Mesodermal cell (in vitro differentiated cells): ENCODE measurements around the gene SIK3.

Experiments
- H3K27ac ChIP-seq: 2 replicates; pipeline ENCODE4 v1.7.0; 2013; ENCODE audit warnings: mild to moderate bottlenecking, low read depth, low read length, moderate library complexity; ENCODE audit not compliant: severe bottlenecking
- H3K36me3 ChIP-seq: 2 replicates; pipeline ENCODE4 v1.7.1; 2013; ENCODE audit warnings: mild to moderate bottlenecking, low read length, moderate library complexity; ENCODE audit not compliant: control insufficient read depth, insufficient read depth
- H3K4me1 ChIP-seq: one replicate; pipeline ENCODE4 v1.7.1; 2013; ENCODE audit warnings: mild to moderate bottlenecking, low read length; ENCODE audit not compliant: insufficient read depth, control insufficient read depth, poor library complexity, severe bottlenecking
- H3K4me3 ChIP-seq: 2 replicates; pipeline ENCODE4 v1.7.0; 2013; ENCODE audit warnings: low read length, control low read depth, mild to moderate bottlenecking; ENCODE audit not compliant: insufficient read depth, poor library complexity, severe bottlenecking; ENCODE audit errors: extremely low read depth
- H3K9me3 ChIP-seq: 2 replicates; pipeline ENCODE4 v1.7.1; 2013; ENCODE audit warnings: mild to moderate bottlenecking, low read length, moderate library complexity; ENCODE audit not compliant: control insufficient read depth
- WGBS, 2 experiments: methylation state at CpG; one replicate each; pipeline ENCODE4 v1.1.5; 2013; ENCODE audit warnings: missing lambda C conversion rate in 2 of 2; ENCODE audit not compliant: insufficient coverage in 2 of 2; 5-methylcytosine and 5-hydroxymethylcytosine counted together

Gene SIK3

DNA sequence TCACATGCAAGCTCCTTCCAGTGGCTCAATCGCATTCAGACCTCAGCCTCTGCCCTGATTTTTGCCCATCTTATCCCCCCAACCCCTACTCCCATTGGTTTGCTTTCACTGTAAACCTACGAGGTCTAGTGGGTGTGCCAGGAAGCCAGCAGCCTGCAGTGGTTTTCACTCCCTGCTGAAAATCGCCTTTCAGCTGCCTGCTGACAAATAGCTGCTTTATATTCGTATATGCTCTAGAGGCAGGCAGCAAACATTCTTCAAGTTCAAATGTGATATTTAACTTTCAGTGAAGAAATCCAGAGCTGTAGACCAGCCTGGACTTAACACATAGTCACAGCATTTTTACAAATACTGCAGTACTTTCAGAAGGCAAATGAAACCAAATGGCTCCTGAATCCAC lies 168.1 kb downstream of the SIK3 start:
- 55 to 58% methylated on average over 2 to 4 of the region's 4 CpGs for WGBS, 2 experiments
- Histone ChIP-seq H3K4me1 (peaks cover 25% of the 10 kb centered on the region), H3K36me3 (peaks cover 13% of the 10 kb centered on the region), H3K9me3 (no peaks in the 10 kb centered on the region), H3K27ac (no peak overlapping the region), H3K4me3 (no peak overlapping the region)

DNA sequence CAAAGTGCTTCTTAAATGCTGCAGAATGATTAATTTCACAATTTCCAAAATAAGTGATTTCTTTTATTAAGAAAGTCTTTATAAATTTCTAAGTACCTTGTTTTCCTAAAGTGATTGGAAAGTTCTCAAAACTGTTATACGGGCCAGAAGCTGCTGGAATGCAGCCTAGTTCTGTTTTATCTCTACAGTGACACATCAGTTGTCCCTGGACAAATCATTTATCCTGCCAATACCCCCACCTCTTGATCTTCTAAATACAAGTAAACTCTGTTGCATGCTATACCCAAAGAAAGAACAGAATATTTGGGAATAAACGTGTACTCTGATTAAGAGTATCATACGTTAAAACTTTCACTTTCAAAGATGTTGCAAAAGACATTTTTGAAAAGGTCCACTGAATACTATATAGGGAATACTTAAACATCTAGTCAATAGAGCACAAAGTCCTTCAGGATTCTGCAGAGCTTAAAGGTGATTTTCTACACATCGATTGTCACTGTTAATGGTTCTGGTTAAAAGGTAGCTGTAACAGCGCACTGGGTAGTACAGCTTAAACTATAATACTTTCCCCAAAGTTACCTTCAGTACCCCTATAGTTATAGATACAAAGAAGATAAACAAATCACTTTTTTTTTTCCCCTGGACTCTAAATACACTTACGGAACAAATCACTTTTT lies 168.7 kb downstream of the SIK3 start:
- Histone ChIP-seq H3K27ac (no peak overlapping the region), H3K9me3 (no peaks in the 10 kb centered on the region), H3K36me3 (peaks cover 20% of the 10 kb centered on the region), H3K4me1 (peaks cover 25% of the 10 kb centered on the region), H3K4me3 (no peak overlapping the region)
- WGBS, 2 experiments = 80 to 90% methylated on average over 1 to 2 of the region's 6 CpGs

DNA sequence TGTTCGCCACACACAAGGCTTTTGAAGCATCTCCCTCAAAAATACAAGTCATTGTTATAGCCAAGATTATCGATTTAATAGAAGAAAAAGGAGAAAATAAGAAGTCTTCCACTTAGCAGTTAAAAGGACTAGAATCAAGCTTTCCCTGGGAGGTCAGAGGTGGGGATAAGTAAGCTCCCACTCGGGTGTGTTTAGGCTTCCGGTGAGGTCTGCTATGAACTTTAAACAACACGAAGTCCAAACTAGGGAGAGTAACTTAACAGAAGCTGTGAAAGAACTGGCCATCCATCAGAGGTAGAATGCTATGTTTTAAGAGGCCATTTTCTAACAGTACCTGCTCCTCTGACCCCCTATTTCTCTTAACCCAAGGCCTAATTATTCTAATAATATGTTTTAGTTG lies 169.4 kb downstream of the SIK3 start:
- Histone ChIP-seq H3K36me3 (peaks cover 22% of the 10 kb centered on the region), H3K4me1 (peaks cover 25% of the 10 kb centered on the region), H3K9me3 (no peaks in the 10 kb centered on the region), H3K27ac (no peak overlapping the region), H3K4me3 (no peak overlapping the region)
- 100% methylated on average over 1 to 2 of the region's 5 CpGs for WGBS, 2 experiments

DNA sequence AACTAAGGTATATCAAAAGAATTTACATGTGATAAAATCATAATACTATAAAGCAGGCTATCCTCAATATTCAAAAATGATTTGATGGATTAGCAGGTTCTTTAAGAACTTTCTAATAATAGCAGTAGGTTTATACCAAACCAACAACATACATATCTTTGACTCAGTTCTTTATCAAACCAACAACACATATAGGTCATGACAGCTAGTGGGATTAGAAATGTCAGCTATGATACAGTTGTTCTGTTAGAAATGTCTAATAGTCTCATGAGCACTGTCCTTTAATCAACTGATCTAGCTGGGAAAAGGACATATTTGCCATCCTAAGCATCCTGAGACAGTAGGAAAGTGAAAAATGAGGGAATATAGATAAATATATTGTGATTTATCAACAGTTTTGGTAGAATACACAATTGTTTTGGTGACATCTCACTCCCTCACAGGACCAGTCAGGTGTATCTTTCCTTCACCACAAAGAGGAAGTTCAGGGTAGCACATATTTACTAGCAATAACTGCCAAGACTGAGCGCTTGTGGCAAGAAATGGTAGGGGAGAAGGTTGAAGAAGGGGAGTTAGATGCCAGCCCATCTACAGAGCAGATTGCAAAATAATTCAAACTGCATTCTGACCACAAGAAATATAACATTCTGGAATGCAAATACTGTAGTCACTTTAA lies 170.0 kb downstream of the SIK3 start:
- Histone ChIP-seq H3K27ac (no peak overlapping the region), H3K36me3 (peaks cover 22% of the 10 kb centered on the region), H3K9me3 (no peaks in the 10 kb centered on the region), H3K4me3 (no peak overlapping the region), H3K4me1 (peaks cover 25% of the 10 kb centered on the region)
- no CpG with 5 or more reads among the region's 1 CpG for WGBS, 2 experiments

DNA sequence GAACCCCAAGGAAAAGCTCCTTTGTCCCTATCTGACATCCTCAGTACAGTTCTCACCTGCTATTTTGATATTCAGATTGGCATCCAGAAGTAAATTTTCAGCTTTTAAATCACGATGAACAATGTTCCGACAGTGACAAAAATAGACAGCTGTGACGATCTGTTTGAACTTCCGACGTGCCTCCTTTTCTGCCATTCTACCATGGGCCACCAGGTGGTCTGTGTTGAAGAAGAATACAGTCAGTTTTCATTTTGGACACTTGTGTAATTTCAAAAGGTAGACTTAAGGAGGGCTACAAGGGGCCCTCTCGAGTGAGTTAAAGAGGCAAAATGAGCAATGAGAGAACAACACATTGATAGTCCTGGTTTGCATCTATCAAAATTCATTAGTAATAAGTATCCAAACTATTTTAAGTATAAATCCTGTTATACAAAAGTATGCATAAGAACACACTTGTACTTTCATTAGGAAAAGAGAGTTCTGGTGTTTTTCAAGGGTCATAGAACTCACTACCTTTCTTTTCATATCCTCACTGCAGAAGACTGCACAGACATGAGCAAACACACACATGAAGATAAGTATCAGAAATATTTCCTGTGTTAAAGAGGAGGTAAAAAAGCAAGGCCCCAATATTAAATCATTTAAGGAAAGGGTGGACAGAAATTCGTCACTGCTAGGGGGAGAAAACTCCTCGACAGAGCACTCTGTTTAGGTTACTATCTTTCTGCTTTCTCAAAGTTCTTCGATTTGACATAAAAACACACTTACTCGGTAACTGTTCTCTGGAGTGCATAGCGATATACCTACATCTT lies 170.9 kb downstream of the SIK3 start:
- Histone ChIP-seq H3K4me1 (peaks cover 25% of the 10 kb centered on the region), H3K9me3 (no peaks in the 10 kb centered on the region), H3K4me3 (no peak overlapping the region), H3K36me3 (peaks cover 22% of the 10 kb centered on the region), H3K27ac (no peak overlapping the region)
- 82 to 96% methylated on average over 4 to 7 of the region's 11 CpGs for WGBS, 2 experiments

DNA sequence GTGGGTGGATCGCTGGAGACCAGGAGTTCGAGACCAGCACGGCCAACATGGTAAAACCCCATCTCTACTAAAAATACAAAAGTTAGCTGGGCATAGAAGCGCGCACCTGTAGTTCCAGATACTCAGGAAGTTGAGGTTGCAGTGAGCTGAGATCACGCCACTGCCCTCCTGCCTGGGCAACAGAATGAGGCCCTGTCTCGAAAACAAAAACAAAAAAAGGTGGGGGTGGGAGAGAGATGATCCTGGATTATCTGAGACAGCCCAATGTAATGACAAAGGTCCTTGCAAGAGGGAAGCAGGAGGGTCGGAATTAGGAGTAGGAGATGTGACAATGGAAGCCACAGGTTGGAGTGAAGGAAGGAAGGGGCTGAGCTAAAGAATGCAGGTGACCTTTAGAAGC lies 173.2 kb downstream of the SIK3 start:
- 95 to 98% methylated on average over 5 to 8 of the region's 8 CpGs for WGBS, 2 experiments
- H3K27ac ChIP-seq = no peak overlapping the region
- H3K4me1 ChIP-seq = peaks cover 10% of the 10 kb centered on the region
- H3K4me3 ChIP-seq = no peak overlapping the region
- H3K9me3 ChIP-seq = no peaks in the 10 kb centered on the region
- peaks cover 25% of the 10 kb centered on the region for H3K36me3 ChIP-seq

DNA sequence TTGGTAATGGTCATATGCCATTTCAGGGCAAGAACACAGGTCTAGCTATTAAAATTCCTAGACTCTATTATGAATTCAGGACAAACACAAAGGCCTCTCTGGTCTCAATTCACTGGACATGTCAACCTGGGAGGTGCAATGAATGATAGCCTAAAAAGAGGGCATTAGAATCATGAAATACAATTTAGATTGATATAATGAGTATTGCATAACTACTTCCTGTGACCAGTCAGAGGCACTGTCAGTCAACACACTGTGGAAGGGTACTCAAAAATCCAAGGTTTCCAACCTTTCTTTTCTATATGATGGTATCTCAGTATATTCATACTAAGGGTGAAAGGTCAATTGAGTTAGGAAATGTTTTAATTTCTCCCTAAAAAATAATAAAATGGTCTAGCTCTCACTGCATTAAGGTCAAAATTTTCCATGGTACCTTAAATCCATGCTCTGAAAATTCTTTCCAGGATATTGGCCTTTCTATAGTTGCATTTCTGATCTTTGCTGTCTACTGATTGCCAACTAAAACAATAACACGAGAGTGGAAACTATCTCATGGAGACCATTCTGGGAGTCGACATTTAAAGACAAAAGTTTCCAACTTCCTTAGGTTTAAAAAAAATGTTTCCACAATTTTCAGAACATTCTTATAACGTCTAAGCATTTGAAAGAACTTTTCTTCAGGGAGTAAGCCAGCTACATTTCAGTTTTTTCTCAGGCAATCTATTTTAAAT lies 179.1 kb downstream of the SIK3 start:
- 93 to 100% methylated on average over 2 to 3 of the region's 3 CpGs for WGBS, 2 experiments
- no peaks in the 10 kb centered on the region for H3K9me3 ChIP-seq
- no peak overlapping the region for H3K4me3 ChIP-seq
- no peaks in the 10 kb centered on the region for H3K4me1 ChIP-seq
- H3K27ac ChIP-seq = no peak overlapping the region
- peaks cover 4% of the 10 kb centered on the region for H3K36me3 ChIP-seq

DNA sequence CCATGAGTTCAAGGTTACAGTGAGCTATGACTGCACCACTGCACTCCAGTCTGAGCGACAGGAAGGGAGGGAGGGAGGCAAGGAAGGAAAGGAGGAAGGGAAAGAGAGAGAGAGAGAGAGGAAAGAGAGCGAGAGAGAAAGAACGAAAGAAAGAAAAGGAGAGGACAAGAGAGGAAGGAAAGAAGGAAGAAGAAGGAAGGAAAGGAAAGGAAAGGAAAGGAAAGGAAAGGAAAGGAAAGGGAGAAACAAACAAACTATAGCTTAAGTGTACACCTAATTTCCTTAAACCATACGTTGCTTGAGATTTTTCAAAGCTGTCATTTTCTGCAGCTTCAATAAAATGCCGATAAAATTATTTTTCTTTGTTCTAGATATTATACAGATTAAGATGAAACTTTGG lies 180.6 kb downstream of the SIK3 start:
- Histone ChIP-seq H3K9me3 (no peaks in the 10 kb centered on the region), H3K4me3 (no peak overlapping the region), H3K36me3 (peaks cover 4% of the 10 kb centered on the region), H3K27ac (no peak overlapping the region), H3K4me1 (peaks cover 5% of the 10 kb centered on the region)
- 81 to 88% methylated on average over 3 of the region's 5 CpGs for WGBS, 2 experiments

DNA sequence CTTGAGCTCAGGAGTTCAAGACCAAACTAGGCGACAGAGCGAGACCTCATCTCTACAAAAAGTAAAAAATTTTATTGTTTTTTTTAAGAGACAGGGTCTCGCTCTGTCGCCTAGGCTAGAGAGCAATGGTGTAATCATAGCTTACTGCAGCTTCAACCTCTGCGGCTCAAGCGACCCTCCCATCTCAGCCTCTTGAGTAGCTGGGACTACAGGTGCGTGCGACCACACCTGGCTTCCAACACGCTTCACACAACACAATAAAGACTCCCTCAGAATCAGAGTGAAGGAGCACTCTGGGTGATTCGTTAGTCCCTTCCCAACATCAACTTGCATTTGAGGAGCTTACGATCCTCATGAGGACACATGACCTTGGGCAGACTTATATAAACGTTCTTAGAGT lies 181.3 kb downstream of the SIK3 start:
- WGBS, 2 experiments = 88 to 94% methylated on average over 8 to 9 of the region's 12 CpGs
- no peaks in the 10 kb centered on the region for H3K9me3 ChIP-seq
- peaks cover 5% of the 10 kb centered on the region for H3K4me1 ChIP-seq
- no peak overlapping the region for H3K4me3 ChIP-seq
- no peak overlapping the region for H3K27ac ChIP-seq
- no peaks in the 10 kb centered on the region for H3K36me3 ChIP-seq

DNA sequence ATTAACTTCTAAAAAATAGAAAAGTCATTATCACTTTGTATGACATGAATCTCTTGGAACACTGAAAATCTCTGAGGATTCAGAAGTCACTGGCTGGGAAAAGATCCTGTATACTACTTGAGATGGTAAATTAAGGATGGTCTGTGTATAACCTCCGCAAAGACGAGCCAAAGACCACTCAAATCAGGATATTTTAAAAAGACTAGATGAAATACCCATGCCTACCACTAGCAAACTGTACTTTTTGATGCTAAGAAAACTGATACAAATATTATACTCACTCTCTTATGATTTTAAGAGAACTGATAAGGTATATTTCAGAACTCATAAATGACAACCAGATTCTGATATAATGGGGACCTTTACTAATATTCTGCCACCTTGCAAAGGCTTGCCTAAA lies 182.2 kb downstream of the SIK3 start:
- no peaks in the 10 kb centered on the region for H3K36me3 ChIP-seq
- WGBS, 2 experiments = no CpG with 5 or more reads among the region's 2 CpGs
- no peak overlapping the region for H3K4me3 ChIP-seq
- no peaks in the 10 kb centered on the region for H3K9me3 ChIP-seq
- no peak overlapping the region for H3K27ac ChIP-seq
- peaks cover 5% of the 10 kb centered on the region for H3K4me1 ChIP-seq
